C4-2B (cell line): ENCODE measurements around the gene GALNT10.

ENCODE experiments used
- H3K27ac ChIP-seq: fragments of 450-650 bp; 2 replicates; pipeline ENCODE4 v1.5.1; 2017
- CTCF ChIP-seq: fragments of 450-650 bp; conservative IDR thresholded peaks from 2 replicates; pipeline ENCODE4 v1.5.1; 2017; ENCODE audit warnings: mild to moderate bottlenecking
- ZFX ChIP-seq: fragments of 450-650 bp; IDR thresholded peaks from 2 replicates; pipeline ENCODE4 v1.6.1; 2017

Gene GALNT10

GRCh38 chr5:154391788-154392187, 201.3 kb downstream of the GALNT10 start:
- TF ChIP-seq ZFX (no peak), CTCF (no peak)
- H3K27ac ChIP-seq = no peak overlapping the region

- no peak for TF ChIP-seq ZFX
- TF ChIP-seq CTCF = no peak
- no peak overlapping the region for H3K27ac ChIP-seq
Measured at GRCh38 chr5:154393850-154394249, 203.3 kb downstream of the GALNT10 start.

- no peak for TF ChIP-seq ZFX
- no peak; the same call in 1 of the 2 replicates for TF ChIP-seq CTCF
- no peak overlapping the region for H3K27ac ChIP-seq
Measured at GRCh38 chr5:154394307-154394706, 203.8 kb downstream of the GALNT10 start.

- TF ChIP-seq ZFX (no peak), CTCF (no peak)
- H3K27ac ChIP-seq = no peak overlapping the region
Measured at GRCh38 chr5:154395407-154396106, 205.0 kb downstream of the GALNT10 start.

GRCh38 chr5:154396128-154396527, 205.6 kb downstream of the GALNT10 start:
- no peak for TF ChIP-seq CTCF
- TF ChIP-seq ZFX = no peak

GRCh38 chr5:154397652-154398406, 207.3 kb downstream of the GALNT10 start:
- H3K27ac ChIP-seq = no peak overlapping the region; the same call in 1 of the 2 replicates
- TF ChIP-seq ZFX = no peak
- TF ChIP-seq CTCF = no peak; the same call in 1 of the 2 replicates

More at GRCh38 chr5:154396128-154396527, 205.6 kb downstream of the GALNT10 start:
- H3K27ac ChIP-seq = no peak overlapping the region

GRCh38 chr5:154400678-154401077, 210.1 kb downstream of the GALNT10 start:
- no peak overlapping the region for H3K27ac ChIP-seq

More at GRCh38 chr5:154400678-154401077, 210.1 kb downstream of the GALNT10 start:
- no peak for TF ChIP-seq CTCF
- TF ChIP-seq ZFX = no peak
